CD4-positive, alpha-beta T cell treated with Interleukin-15 for 1 hour (primary cell): ENCODE results near the gene ARNT2.
"Not testable (repeated sequence)": the region's sequence is repeated elsewhere in the genome, so short reads cannot be mapped to it uniquely, and the experiment has no call there.

Experiments used
- DNase-seq: peaks from one replicate; pipeline ENCODE4 v3.0.0-alpha.2; 2020

ARNT2 gene

DNA sequence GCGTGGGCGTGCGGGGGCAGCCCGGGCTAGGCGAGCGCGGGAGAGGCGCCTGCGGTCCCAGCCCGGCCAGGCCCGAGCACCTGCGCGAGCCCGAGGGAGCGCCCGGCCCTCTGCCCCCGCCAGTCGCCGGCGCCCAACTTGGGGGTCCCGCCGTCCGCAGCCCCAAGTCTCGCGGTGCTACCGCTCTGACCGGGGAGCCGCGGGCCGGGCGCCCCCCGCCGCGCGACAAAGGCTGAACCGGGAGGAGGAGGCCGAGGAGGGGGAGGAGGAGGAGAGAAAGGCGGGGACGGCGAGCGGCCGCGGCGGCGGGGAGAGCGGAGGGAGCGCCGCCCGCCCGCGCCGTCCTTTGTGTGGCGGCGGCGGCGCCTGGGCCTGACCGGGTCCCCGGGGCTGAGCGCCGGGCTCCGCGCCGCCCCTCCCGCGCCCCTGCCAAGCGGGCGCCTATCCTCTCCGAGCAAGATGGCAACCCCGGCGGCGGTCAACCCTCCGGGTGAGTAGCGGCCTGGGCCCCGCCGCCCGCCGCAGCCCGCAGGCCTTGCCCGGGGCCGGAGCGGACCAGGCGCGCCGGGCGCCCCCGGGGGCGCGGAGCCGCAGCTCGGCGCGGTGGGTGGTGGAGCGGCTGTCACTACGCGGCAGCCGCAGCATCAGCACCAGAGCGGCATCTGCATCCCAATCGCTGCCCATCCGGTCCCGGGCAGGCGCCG lies at the start of gene ARNT2:
ARNT2 (plus strand) TSS at position 326 of the 704 bp plus-strand sequence; CDS start at position 460, 134 bp downstream.
- no peak for DNase-seq

DNA sequence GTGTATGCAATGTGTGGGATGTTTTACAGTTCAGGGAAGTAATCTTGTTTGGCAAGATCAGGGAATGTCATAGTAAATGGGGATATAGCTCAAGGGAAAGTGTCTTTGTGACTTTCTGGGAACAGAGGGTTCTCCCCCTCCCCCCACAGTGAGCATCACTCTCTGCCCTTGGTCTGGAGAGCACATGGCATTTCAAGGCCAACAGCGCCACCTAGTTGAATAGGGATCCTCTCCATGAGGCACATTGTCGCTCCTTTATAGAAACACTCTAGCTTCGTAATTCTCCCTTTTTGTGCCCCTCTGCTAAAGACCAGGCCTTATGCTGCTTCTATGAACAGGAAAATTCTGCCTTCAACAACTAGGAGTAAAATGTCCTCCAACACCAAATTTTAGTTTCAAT lies 37.1 kb upstream of the ARNT2 start:
- no peak for DNase-seq

DNA sequence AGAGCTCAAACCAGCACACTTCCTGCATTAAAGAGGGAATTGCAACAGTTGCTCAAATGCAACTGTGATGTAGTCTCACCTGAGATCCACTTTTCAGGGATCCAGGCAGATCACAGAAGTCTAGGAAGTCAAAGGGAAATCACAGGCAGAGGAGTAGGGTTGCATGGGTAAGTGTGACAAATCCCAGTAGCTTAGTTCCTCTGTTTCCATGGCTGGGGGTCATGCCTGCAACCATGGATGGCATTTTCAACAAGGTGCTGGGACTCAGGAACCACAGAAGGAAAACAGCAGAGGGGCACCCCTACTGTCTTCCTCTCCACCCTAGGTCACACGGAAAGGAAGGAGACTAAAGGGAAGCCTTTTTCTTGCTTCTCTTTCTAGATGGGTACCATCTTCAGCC lies 36.5 kb upstream of the ARNT2 start:
- DNase-seq, result no peak

DNA sequence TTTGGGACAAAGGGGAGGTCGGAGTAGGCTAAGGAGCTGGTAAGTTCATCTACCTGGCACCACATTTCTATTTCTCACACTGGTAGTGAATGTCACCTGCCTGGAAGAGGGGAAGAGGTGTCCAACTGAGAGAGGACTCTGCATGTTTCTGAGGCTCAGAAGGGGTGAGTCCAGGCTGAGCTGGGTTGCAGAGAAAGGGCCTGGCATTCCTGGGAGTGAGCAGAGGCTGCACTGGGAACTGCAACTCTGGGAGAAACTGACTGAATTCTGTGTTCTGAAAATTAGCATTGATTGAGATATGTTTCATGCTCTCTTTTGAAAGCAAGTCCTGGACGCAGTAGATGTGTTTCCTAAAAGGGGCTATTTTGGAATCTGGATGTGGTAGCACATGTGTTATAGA lies 32.3 kb upstream of the ARNT2 start:
- no peak for DNase-seq

DNA sequence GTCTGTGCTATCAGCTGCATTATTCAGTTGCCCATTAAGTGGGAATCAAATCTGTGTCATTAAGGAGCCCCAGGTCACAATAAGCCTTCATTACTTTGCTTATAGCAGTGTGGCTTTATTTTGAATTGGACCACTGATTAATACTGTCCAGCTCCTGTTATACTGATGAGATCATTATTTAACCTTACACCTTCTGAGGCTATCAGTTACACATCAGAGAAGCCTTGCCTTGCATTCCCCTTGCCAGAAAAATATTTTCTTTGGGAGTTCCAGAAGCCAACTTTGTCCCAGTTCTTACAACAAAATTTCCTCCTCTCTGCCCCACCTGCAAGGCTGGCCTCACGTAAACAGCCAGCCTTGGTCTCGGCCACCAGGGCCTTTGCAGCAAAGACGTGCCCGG lies 29.7 kb upstream of the ARNT2 start:
- no peak for DNase-seq

DNA sequence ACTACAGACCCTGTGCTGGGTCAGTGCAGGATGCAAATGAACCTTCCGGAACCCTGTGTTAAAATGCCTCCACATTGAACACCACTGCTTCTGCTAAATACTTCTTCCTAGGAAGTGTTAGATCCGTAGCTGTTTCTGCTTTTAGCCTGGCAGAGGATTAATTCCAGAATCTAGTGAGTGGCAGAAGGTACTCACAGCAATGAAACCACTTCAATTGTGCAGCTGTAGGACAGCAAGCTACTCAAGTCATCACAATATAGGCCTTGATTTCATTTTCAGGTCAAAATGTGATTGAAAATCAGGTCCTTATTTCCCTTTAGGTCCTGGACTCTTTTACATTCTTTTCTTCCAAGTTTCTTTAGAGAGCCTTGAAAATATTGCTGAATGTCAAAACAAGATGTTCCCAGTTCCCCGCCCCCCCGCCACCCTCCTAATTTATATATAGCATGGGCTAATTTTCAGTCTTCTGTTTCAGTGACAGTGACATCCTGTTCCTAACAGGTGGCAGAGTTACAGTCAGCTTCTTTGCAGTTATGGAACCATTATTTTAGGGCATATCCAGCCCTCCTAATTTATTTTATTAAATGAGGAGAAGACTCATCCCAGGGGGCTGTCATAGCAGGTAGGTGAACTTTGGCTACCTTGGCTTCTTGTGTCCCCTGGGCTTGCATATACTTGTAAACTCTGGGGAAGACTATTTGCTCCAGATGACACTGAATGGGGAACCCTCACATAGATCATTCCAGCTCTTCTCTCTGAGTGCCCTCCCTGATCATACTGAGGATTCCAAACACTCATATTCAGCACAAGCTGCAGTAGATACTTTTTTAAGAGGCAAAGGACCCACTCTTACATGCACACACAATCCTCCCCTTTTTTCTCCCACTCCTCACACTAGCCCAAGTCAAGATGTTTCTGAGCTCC lies 28.0 kb upstream of the ARNT2 start:
- DNase-seq, result no peak

DNA sequence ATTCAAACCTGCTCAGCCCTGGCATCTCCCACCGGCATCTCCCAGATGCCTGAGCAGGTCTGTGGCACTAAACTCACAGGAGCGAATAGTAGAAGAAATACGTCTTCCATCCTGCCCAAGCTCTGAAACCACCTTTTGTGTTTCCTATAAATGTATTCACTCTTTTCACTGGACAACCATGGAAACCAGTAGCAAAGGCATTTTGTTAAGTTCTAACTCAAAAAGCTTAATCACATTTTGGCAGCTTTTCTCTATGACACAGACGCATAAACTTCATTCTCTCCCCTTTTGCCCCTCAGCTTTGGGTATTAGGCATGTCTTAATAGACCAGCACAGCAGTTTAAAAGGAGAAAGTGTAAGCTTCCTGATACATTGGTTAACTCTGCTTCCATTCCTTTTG lies 24.5 kb upstream of the ARNT2 start:
- no peak for DNase-seq

DNA sequence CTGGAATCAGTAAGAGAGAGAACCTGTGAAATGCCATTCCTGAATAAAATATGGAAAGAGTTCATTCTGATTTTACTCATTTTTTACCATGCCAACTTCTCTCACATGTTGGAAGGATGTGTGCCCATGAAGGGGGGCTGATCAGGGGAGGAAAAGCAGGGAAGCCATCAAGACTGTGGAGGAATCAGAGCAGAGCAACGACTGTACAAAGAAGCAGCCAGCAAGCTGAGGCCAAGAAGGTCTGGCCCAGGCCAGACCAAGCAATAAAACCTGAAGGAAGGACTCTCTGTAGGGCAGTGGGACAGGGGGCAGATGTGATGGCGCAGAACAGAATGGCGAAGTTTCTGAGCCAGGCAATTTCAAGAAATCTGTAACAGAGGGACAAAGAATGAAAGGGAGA lies 24.0 kb upstream of the ARNT2 start:
- no peak for DNase-seq

DNA sequence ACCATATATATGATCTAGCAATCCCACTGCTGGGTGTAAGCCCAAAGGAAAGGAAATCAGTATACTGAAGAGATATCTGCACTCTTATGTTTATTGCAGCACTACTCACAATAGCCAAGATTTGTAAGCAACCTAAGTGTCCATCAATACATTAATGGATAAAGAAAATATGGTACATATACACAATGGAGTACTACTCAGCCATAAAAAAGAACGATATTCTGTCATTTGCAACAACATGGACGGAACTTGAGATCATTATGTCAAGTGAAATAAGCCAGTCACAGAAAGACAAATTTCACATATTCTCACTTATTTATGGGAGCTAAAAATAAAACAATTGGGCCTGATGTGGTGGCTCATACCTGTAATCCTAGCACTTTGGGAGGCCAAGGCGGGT lies 21.9 kb upstream of the ARNT2 start:
- no peak for DNase-seq

DNA sequence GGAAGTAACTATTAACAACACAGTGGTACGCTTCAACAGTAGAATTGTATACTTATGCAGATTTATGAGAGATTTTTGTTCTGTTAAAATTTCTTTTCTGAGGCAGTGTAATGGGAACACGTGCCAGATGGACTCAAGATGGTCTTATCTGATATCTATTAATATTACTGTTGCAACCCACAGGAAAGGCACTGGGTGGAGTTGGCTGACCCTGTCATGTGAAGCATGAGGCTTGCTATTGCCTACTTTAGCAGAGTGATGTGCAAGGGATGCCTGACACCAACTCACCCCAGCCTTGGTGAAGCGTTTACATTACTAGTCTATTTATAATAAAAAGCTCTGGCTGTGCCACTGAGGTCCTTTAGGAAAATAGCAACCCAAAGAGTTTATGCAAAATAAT lies 19.8 kb upstream of the ARNT2 start:
- no peak for DNase-seq

DNA sequence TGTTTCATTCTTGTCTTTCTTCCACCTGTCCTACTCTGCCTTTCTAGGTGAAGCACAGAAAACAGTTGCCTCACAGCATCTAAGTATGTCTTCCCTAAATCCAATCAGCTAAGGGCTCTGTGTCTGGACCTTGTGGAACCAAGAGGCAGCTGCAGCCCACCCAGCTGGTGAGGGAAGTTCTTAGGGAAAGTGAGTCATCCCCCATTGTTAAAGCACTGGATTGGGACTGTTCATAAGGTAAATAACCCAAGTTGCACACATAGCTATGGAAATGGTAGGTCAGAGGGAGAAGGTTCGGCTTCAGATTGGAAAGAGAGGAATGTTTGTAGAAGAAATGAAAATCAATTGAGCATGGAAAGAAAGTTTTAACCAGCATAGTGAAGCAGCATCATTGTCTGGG lies 18.0 kb upstream of the ARNT2 start:
- no peak for DNase-seq

DNA sequence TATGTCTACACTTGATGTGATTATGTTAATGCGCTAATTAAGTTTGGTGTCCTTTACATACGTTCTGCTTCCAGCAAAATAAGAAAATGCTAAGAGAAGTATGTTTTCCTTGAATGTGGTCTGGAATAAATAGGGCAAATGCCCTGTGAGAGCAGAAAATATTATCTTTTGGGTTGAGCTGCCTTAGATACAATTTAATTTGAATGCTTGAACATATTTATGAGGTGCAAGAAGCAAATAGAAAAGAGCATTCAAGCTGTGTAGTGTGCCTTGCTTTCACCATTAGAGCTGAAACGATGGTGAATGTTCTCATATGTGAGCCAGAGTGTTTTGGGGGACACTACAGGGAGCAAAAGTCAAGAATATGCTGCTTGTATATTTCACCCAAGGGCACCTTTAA lies 15.9 kb upstream of the ARNT2 start:
- DNase-seq, result no peak

DNA sequence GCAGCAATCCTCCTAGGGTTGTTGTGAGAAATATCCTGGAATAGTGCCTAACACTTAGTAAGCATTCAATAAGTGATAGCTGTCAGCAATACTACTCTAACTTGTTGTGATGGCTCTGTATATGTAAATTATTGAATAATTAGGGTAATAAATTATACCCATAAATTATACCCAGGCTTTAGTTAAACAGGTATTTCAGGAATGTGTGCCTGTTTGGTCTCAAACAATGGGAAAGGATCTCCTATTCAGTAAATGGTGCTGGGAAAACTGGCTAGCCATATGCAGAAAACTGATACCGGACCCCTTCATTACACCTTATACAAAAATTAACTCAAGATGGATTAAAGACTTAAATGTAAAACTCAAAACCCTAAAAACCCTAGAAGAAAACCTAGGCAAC lies 14.8 kb upstream of the ARNT2 start:
- no peak for DNase-seq

DNA sequence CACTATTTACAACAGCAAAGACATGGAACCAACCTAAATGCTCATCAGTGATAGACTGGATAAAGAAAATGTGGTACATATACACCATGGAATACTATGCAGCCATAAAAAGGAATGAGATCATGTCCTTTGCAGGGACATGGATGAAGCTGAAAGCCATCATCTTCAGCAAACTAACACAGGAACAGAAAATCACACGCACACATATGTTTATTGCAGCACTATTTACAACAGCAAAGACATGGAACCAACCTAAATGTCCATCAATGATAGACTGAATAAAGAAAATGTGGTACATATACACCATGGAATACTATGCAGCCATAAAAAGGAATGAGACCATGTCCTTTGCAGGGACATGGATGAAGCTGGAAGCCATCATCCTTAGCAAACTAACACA lies 13.2 kb upstream of the ARNT2 start:
- not testable (repeated sequence) for DNase-seq

DNA sequence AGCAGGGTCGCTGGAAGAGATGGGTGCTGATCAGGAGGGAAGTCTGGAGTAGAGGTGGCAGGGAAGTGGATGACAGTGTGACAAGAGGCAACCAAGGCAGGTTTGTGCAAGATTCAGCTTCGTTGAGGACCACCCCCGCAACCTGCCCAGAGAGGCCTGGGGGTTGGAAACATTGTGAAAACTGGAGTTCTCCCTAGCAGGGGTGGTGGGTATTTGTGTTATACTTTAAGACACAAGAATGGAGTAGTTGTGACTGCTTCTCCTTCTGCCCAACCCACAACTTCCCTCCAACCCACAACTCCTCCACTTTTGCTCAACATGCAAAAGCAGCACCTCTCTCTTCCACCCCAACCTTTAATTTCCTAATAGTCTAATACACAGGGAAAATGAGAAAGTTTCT lies 8.6 kb upstream of the ARNT2 start:
- no peak for DNase-seq

DNA sequence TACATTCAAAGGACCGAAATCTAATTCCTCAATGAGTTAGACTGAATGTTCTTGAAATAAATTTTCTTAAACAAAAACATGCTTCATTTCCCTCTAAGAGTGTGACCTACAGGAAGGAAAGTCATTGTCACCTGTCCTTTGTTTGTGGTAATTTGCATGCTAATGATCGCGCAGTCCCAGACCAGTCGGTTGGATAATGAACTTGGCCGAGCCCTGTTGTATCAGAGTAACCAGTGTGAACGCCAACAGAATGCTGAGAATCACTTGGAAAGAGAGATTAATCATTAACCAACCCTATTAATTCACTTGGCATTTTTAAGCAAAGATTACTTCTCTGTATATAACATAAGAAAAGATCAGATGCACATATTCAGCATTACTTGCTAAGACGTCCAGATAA lies 8.1 kb upstream of the ARNT2 start:
- DNase-seq, result no peak

DNA sequence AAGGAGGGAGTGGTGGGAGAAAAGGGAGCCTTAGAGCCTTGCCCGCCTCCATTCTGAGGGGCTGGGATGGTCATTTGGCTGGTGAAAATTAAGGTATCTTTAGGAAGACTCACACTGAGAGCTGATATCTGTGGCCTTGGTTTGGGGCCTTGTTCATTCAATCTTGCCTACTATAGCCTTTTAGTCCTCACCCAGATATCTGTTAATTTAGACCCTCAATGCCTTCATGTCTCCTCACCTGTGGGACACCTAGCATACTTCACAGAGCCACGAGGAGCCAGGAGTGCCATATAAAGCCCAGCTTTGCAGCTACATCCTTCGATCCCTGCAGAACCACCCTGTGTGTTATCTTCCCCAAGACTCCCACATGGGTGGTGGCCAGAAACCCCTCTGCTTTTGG lies 4.7 kb upstream of the ARNT2 start:
- no peak for DNase-seq

DNA sequence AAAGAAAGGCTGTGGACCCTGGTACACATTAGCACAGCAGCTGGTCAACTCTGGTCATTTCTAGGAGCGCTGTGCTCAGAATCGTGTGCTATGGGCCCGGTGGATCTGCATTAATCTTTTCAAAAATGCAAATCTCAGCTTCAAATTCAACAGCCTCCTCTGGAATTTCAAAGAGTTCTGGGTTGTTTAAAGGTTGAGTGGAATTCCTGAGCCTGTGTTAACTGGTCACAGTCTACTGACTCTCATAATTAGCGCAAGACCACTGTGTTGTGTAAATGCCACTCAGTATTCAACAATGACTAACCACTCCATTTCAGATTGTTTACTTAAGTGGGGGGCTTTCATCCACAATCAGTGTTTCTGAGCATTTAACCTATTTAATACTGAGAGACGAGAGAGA lies 2.7 kb upstream of the ARNT2 start:
- no peak for DNase-seq

DNA sequence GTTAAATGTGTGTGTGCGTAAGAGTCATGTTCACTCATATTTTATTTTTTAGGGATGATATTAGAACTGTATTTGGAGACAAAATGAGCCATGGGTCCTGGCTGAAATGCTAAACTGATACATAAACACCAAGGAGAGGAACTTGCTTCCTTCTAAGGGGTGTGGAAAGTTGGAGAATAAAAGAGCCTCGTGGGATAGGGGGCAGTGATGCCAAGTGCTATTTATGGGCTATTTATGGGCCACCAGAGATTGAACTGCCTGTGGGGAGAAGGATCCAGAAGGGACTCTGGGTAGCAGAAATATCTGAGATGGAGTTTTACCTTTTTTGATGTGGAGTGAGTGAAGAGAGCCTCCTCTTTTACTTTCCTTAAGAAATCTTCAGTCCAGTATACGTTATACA lies 1.8 kb upstream of the ARNT2 start:
- DNase-seq, result no peak

DNA sequence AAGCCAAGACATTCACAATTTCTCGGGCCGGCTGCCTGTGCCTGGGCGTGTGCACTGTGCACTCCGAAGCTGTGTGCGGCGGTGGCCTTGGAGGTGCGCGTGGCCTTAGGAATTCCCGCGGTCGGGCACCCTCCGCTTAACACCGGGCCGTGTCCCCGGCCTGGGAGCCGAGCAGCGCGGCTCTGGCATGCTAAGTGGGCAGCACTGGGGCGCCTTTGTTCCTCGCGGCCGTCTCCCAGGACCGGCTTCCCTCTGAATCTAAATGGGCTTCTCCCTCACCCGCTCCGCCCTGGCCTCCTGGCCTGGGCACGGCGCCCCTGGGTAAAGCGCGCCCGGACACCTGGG lies 498 bp upstream of the ARNT2 start:
- no peak for DNase-seq

DNA sequence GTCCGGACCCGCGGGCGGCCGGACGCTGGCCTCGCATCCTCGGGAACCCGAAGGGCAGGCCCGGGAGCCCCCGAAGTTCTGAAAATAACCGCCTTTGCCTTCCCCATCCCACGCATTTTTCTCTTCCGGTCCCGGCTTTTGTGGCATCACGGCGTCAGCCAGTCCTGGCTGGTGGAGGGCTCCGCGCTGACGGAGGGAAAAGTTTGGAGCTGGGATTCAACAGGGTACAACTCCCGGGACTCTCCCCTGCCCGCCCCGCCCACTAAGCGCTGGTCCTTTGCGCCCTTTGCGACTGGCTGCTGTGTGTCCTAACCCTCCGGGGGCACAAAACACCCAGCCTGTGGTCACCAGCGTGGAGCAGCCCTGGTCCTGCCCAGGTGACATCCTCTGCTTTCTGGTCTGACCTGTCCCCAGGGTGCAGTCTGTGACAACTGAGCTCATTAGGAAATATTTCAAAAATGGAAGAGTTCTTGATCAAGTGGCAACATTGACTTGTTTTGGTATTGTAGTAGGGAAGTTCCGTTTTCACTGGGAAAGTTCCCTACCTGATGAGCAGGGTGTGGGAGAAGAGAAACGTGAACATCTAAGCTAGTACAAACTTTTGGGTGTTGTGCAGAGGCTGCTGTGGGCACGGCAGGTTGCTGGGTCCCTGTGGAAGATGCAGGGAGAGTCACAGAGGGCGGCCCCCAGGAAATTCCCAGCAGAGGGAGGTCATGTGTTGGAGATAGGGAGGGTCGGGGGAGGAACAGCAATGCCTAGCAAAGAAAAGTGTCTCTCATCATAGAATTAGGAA lies 775 bp downstream of the ARNT2 start:
- no peak for DNase-seq

DNA sequence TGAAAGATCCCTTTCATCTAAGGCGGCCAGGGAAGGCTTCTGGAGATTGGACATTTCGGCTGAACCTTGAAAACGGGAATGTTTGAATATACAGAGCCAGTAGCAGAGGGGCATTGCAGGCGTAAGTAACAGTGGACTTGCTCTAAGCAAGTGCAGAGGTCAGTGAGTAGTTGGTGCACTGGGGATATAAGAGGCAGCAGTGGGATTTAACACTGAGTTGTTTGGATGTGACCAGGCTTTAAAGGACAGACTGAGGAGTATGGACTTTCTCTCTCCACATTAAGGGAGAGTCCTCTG lies 1.3 kb downstream of the ARNT2 start:
- no peak for DNase-seq

DNA sequence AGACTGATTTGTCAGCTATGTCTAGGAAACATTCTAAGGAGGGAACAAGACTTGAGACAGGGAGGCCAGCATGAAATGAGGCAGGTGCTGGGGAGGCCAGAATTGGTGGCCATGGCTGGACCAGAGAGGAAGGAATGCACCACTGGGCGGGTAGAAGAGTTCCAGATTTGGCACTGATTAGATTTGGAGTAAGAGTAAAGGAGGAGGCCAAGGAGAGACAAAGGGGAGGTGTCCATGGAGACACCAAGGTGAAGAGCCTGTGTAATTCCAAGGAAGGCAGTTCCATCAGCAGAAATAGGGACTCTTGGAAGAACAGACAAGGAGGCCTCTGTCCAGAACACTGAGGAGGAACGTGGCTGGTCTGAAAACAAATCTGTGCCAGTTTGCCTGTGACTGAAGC lies 1.8 kb downstream of the ARNT2 start:
- DNase-seq, result no peak

DNA sequence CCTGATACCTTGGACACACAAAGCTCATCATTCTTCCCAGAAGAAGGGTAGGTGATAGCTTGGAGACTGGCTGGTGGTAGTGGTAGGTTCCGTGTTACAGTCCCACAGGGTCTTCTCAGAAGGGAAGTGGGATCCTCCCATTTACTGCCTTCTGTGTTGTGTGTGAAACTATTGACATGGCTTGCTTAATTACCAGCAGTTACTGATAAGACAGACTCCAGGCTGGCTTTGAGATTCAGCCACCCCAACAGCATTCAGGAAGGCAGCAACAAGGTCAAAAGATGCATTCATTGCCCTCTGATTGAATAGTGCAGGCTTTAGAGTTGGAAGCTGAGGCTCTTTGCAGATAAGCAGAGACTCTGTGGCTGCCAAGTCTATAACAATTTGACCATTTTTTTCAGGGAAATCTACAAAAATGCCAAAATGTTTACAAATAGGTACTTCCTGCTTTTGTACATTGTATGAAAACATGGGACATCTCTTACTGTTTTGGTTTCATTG lies 7.7 kb downstream of the ARNT2 start:
- no peak for DNase-seq
